SK-N-SH treated with all-trans-retinoic acid at 6 μM for 48 hours (cell line): ENCODE measurements around the gene ZNF785.

Experiments
- ATAC-seq: fragments of 200-7000 bp; cut with Tn5 transposase; 3 replicates; pipeline ENCODE4 v1.9.1; 2020; ENCODE audit warnings: mild to moderate bottlenecking, moderate library complexity
- BACH2 ChIP-seq: fragments of 250-450 bp; sonication (Bioruptor Pico); IDR thresholded peaks from 2 replicates; pipeline ENCODE4 v1.9.0; 2021; ENCODE audit warnings: mild to moderate bottlenecking, borderline replicate concordance
- CSDC2 ChIP-seq: fragments of 250-450 bp; sonication (Bioruptor Pico); IDR thresholded peaks from 2 replicates; pipeline ENCODE4 v1.5.0; 2020; ENCODE audit warnings: mild to moderate bottlenecking, moderate library complexity
- ESRRG ChIP-seq: fragments of 250-450 bp; sonication (Bioruptor Pico); IDR thresholded peaks from 2 replicates; pipeline ENCODE4 v1.6.1; 2021; ENCODE audit warnings: mild to moderate bottlenecking
- GLIS3 ChIP-seq: fragments of 250-450 bp; sonication (Bioruptor Pico); IDR thresholded peaks from 2 replicates; pipeline ENCODE4 v1.5.0; 2020; ENCODE audit warnings: mild to moderate bottlenecking, moderate library complexity
- ISL1 ChIP-seq: fragments of 250-450 bp; sonication (Bioruptor Pico); IDR thresholded peaks from 2 replicates; pipeline ENCODE4 v2.1.2; 2022; ENCODE audit warnings: mild to moderate bottlenecking, moderate library complexity
- OSR1 ChIP-seq: fragments of 250-450 bp; sonication (Bioruptor Pico); IDR thresholded peaks from 2 replicates; pipeline ENCODE4 v1.8.0; 2022; ENCODE audit warnings: moderate library complexity, mild to moderate bottlenecking, inconsistent platforms
- PPARA ChIP-seq: fragments of 250-450 bp; sonication (Bioruptor Pico); IDR thresholded peaks from 2 replicates; pipeline ENCODE4 v1.5.0; 2020; ENCODE audit warnings: mild to moderate bottlenecking, borderline replicate concordance
- RARB ChIP-seq: fragments of 250-450 bp; sonication (Bioruptor Pico); IDR thresholded peaks from 2 replicates; pipeline ENCODE4 v1.8.0; 2021; ENCODE audit warnings: mild to moderate bottlenecking, moderate library complexity
- SNAI2 ChIP-seq: fragments of 250-450 bp; sonication (Bioruptor Pico); IDR thresholded peaks from 2 replicates; pipeline ENCODE4 v1.5.0; 2020; ENCODE audit warnings: mild to moderate bottlenecking, moderate library complexity
- TCF4 ChIP-seq: fragments of 250-450 bp; sonication (Bioruptor Pico); IDR thresholded peaks from 2 replicates; pipeline ENCODE4 v1.8.0; 2021; ENCODE audit warnings: mild to moderate bottlenecking, moderate library complexity, borderline replicate concordance
- TOX ChIP-seq: fragments of 250-450 bp; sonication (Bioruptor Pico); IDR thresholded peaks from 2 replicates; pipeline ENCODE4 v1.8.0; 2021; ENCODE audit warnings: mild to moderate bottlenecking, moderate library complexity, borderline replicate concordance
- ZC3H10 ChIP-seq: fragments of 250-450 bp; sonication (Bioruptor Pico); IDR thresholded peaks from 2 replicates; pipeline ENCODE4 v1.5.1; 2021; ENCODE audit warnings: mild to moderate bottlenecking, moderate library complexity
- ZFP3 ChIP-seq: fragments of 250-450 bp; sonication (Bioruptor Pico); IDR thresholded peaks from 2 replicates; pipeline ENCODE4 v1.5.0; 2020; ENCODE audit warnings: mild to moderate bottlenecking, moderate library complexity
- ZFP30 ChIP-seq: fragments of 450-650 bp; formaldehyde crosslinking; IDR thresholded peaks from 2 replicates; pipeline ENCODE4 v1.5.0; 2022; ENCODE audit warnings: mild to moderate bottlenecking, moderate library complexity
- ZNF70 ChIP-seq: fragments of 450-650 bp; formaldehyde crosslinking; IDR thresholded peaks from 2 replicates; pipeline ENCODE4 v1.5.0; 2020; ENCODE audit warnings: mild to moderate bottlenecking, moderate library complexity
- ZNF8 ChIP-seq: fragments of 450-650 bp; formaldehyde crosslinking; IDR thresholded peaks from 2 replicates; pipeline ENCODE4 v1.5.0; 2020; ENCODE audit warnings: mild to moderate bottlenecking, moderate library complexity
- TF ChIP-seq, protein P1 (sequence below): fragments of 250-450 bp; sonication (Bioruptor Pico); IDR thresholded peaks from 2 replicates; pipeline ENCODE4 v1.5.0; 2020; ENCODE audit warnings: mild to moderate bottlenecking, moderate library complexity
- TF ChIP-seq, protein P2 (sequence below): fragments of 250-450 bp; sonication (Bioruptor Pico); IDR thresholded peaks from 2 replicates; pipeline ENCODE4 v1.5.1; 2021; ENCODE audit warnings: mild to moderate bottlenecking, moderate library complexity
- TF ChIP-seq, protein P3 (sequence below): fragments of 250-450 bp; sonication (Bioruptor Pico); IDR thresholded peaks from 2 replicates; pipeline ENCODE4 v1.8.0; 2020; ENCODE audit warnings: mild to moderate bottlenecking, moderate library complexity, borderline replicate concordance

Gene ZNF785

DNA sequence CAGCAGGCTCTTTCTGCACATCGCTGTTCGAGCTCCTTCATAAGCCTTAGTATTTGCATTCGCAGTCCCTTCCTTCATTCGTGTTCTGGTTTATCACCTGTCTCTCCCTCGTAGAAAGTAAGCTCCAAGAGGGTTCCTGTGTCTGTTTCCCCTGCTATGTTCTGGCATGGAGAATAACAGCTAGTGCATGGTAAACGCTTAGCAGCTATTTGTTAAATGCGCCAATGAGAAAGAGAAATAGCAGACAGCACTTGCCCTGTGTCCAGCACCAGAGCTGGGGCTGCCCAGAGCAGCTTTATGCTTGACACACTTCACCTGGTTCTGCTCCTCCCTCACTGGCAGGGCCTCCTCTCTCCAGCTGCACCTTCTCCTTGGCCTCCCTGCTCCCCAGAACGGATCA, 19.5 kb downstream of the ZNF785 start:
- no peak for ATAC-seq
- TF ChIP-seq ZNF70 (CRISPR knock-in tag) (no peak), TCF4 (CRISPR knock-in tag) (no peak), ESRRG (no peak), ZFP30 (CRISPR knock-in tag) (no peak), SNAI2 (no peak), RARB (CRISPR knock-in tag) (no peak), PPARA (CRISPR knock-in tag) (no peak), ZFP3 (CRISPR knock-in tag) (no peak), ZNF8 (CRISPR knock-in tag) (no peak), BACH2 (CRISPR knock-in tag) (no peak), ISL1 (CRISPR knock-in tag) (no peak), TOX (CRISPR knock-in tag) (no peak)
- TF ChIP-seq, protein P1, sequence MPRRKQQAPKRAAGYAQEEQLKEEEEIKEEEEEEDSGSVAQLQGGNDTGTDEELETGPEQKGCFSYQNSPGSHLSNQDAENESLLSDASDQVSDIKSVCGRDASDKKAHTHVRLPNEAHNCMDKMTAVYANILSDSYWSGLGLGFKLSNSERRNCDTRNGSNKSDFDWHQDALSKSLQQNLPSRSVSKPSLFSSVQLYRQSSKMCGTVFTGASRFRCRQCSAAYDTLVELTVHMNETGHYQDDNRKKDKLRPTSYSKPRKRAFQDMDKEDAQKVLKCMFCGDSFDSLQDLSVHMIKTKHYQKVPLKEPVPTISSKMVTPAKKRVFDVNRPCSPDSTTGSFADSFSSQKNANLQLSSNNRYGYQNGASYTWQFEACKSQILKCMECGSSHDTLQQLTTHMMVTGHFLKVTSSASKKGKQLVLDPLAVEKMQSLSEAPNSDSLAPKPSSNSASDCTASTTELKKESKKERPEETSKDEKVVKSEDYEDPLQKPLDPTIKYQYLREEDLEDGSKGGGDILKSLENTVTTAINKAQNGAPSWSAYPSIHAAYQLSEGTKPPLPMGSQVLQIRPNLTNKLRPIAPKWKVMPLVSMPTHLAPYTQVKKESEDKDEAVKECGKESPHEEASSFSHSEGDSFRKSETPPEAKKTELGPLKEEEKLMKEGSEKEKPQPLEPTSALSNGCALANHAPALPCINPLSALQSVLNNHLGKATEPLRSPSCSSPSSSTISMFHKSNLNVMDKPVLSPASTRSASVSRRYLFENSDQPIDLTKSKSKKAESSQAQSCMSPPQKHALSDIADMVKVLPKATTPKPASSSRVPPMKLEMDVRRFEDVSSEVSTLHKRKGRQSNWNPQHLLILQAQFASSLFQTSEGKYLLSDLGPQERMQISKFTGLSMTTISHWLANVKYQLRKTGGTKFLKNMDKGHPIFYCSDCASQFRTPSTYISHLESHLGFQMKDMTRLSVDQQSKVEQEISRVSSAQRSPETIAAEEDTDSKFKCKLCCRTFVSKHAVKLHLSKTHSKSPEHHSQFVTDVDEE (CRISPR knock-in tag): no peak
- TF ChIP-seq, protein P2, sequence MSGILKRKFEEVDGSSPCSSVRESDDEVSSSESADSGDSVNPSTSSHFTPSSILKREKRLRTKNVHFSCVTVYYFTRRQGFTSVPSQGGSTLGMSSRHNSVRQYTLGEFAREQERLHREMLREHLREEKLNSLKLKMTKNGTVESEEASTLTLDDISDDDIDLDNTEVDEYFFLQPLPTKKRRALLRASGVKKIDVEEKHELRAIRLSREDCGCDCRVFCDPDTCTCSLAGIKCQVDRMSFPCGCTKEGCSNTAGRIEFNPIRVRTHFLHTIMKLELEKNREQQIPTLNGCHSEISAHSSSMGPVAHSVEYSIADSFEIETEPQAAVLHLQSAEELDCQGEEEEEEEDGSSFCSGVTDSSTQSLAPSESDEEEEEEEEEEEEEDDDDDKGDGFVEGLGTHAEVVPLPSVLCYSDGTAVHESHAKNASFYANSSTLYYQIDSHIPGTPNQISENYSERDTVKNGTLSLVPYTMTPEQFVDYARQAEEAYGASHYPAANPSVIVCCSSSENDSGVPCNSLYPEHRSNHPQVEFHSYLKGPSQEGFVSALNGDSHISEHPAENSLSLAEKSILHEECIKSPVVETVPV (CRISPR knock-in tag): no peak

DNA sequence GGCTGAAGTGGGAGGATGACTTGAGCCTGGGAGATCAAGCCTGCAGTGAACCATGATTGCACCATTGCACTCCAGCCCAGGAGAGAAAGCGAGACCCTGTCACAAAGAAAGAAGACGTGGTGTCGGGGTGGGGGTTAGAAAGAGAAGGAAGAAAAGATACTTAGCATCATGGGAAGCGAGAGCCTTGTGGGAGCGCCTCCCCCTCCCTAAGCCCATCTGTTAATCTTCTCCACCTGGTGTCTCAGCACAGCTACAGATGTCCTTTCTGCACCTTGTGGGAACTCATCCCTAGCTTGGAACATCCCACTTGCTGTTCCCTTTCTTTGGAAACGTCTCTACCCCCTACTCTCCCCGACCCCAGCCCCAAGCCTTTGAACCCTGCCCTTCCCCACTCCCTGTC, 20.0 kb downstream of the ZNF785 start:
- TF ChIP-seq SNAI2 (no peak), CSDC2 (no peak)

DNA sequence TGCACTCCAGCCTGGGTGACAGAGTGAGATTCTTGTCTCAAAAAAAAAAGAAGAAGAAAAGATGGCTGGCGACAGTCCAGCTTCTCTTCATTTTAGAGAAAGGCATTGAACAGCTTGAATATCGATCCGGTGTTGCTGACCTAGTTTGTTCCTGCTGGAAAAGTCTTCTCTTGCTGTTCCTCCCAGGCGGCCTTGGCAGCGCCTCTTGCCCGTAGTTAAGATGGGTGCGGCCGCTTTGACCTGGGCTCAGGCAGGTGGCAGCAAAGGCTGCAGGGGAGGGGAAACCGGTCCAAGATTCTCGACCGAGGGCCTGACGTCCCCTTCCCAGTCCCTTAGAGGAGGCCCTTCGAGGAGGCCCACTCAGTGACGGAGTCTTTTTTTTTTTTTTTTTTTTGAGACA, 23.5 kb downstream of the ZNF785 start:
- TF ChIP-seq ZFP3 (CRISPR knock-in tag) (no peak), PPARA (CRISPR knock-in tag) (no peak), GLIS3 (CRISPR knock-in tag) (no peak), TOX (CRISPR knock-in tag) (no peak), ZC3H10 (CRISPR knock-in tag) (no peak), SNAI2 (no peak), CSDC2 (no peak), OSR1 (CRISPR knock-in tag) (no peak)
- TF ChIP-seq, protein P3, sequence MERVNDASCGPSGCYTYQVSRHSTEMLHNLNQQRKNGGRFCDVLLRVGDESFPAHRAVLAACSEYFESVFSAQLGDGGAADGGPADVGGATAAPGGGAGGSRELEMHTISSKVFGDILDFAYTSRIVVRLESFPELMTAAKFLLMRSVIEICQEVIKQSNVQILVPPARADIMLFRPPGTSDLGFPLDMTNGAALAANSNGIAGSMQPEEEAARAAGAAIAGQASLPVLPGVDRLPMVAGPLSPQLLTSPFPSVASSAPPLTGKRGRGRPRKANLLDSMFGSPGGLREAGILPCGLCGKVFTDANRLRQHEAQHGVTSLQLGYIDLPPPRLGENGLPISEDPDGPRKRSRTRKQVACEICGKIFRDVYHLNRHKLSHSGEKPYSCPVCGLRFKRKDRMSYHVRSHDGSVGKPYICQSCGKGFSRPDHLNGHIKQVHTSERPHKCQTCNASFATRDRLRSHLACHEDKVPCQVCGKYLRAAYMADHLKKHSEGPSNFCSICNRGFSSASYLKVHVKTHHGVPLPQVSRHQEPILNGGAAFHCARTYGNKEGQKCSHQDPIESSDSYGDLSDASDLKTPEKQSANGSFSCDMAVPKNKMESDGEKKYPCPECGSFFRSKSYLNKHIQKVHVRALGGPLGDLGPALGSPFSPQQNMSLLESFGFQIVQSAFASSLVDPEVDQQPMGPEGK: no peak
- TF ChIP-seq, protein P1 (CRISPR knock-in tag): no peak
- TF ChIP-seq, protein P2 (CRISPR knock-in tag): no peak
- no peak for ATAC-seq

More for the DNA sequence above, 20.0 kb downstream of the ZNF785 start:
- no peak for ATAC-seq
